GM12878 (cell line): Measurements from ENCODE around the gene RUNX3. TPM values are rescaled to one million over a fixed set of nuclear protein-coding genes. Genes with fewer than 3 reads are reported as not detected.

Experiments used
- BCL3 ChIP-seq: IDR thresholded peaks from 2 replicates; pipeline ENCODE4 v1.6.1; 2011; ENCODE audit warnings: borderline replicate concordance, low read depth, mild to moderate bottlenecking, moderate library complexity, low read length; ENCODE audit not compliant: insufficient read depth, poor library complexity, severe bottlenecking
- BMI1 ChIP-seq: fragments of 450-650 bp; IDR thresholded peaks from 2 replicates; pipeline ENCODE4 v1.6.1; 2016; ENCODE audit warnings: mild to moderate bottlenecking, moderate library complexity, borderline replicate concordance
- CBX5 ChIP-seq: sonication (generic); IDR thresholded peaks from 2 replicates; pipeline ENCODE4 v1.6.1; 2016; ENCODE audit warnings: low read depth, moderate library complexity, mild to moderate bottlenecking, inconsistent platforms
- CHD2 ChIP-seq: IDR thresholded peaks from 2 replicates; pipeline ENCODE4 v1.6.1; 2011; ENCODE audit warnings: low read depth, low read length, improper control_type of control experiment, borderline replicate concordance
- EGR1 ChIP-seq, 2 experiments: IDR thresholded peaks; 1 replicate in 1 of 2; 2 replicates in 1 of 2; pipeline ENCODE4 v1.6.1; 2011 to 2012; ENCODE audit warnings: low read depth in 2 of 2, low read length in 2 of 2, borderline replicate concordance in 1 of 2, mild to moderate bottlenecking in 1 of 2, moderate library complexity in 1 of 2
- FOXK2 ChIP-seq: fragments of 450-650 bp; IDR thresholded peaks from 2 replicates; pipeline ENCODE4 v1.6.1; 2017; ENCODE audit warnings: mild to moderate bottlenecking, moderate library complexity
- HDAC2 ChIP-seq: fragments of 200-600 bp; sonication (generic); IDR thresholded peaks from 2 replicates; pipeline ENCODE4 v1.6.1; 2017
- IKZF1 ChIP-seq: fragments of 450-650 bp; conservative IDR thresholded peaks from 2 replicates; pipeline ENCODE4 v1.6.1; 2017; ENCODE audit warnings: antibody characterized with exemption, mild to moderate bottlenecking
- JUND ChIP-seq: IDR thresholded peaks from 2 replicates; pipeline ENCODE4 v1.6.1; 2012; ENCODE audit warnings: low read depth, mild to moderate bottlenecking, low read length, improper control_type of control experiment, moderate library complexity
- MTA2 ChIP-seq: fragments of 450-650 bp; IDR thresholded peaks from 2 replicates; pipeline ENCODE4 v1.6.1; 2016; ENCODE audit warnings: low read depth, mild to moderate bottlenecking, moderate library complexity
- MTA3 ChIP-seq: IDR thresholded peaks from 2 replicates; pipeline ENCODE4 v1.6.1; 2012; ENCODE audit warnings: low read length, inconsistent platforms, borderline replicate concordance
- PRDM15 ChIP-seq: fragments of 450-650 bp; formaldehyde crosslinking; IDR thresholded peaks from 2 replicates; pipeline ENCODE4 v1.4.0; 2020; ENCODE audit warnings: mild to moderate bottlenecking, moderate library complexity
- RFX5 ChIP-seq: IDR thresholded peaks from 2 replicates; pipeline ENCODE4 v1.6.1; 2011; ENCODE audit warnings: low read depth, low read length, improper control_type of control experiment
- SREBF2 ChIP-seq: IDR thresholded peaks from 2 replicates; pipeline ENCODE4 v1.6.1; 2012; ENCODE audit warnings: mild to moderate bottlenecking, low read length
- SRF ChIP-seq, 2 experiments: IDR thresholded peaks; 2 replicates each; pipeline ENCODE4 v1.6.1; 2011; ENCODE audit warnings: low read depth in 2 of 2, low read length in 2 of 2, mild to moderate bottlenecking in 1 of 2, moderate library complexity in 1 of 2
- USF2 ChIP-seq: IDR thresholded peaks from 2 replicates; pipeline ENCODE4 v1.6.1; 2011; ENCODE audit warnings: low read depth, low read length, improper control_type of control experiment, borderline replicate concordance
- ZNF24 ChIP-seq: fragments of 450-650 bp; IDR thresholded peaks from 2 replicates; pipeline ENCODE4 v1.6.1; 2017; ENCODE audit warnings: antibody characterized with exemption, mild to moderate bottlenecking
- polyA plus RNA-seq, 11 experiments: library from polyadenylated mRNA; depleted of rRNA in 4 of 11; unstranded in 6 of 11; stranded (reverse) in 5 of 11; fragments of >200 nt; fragmentation: Nextera tagmentation in 4 of 11; fragmentation: Illumina TruSeq in 1 of 11; extraction: Ambion mirVana in 4 of 11; extraction: Trizol in 1 of 11; gene quantifications; 1 replicate in 1 of 11; 2 replicates in 10 of 11; pipeline versions ENCODE4 v1.2.1 to v1.2.3, GENCODE V29; 2011 to 2016; ENCODE audit warnings: inconsistent platforms in 2 of 11, missing spikeins in 2 of 11, low read depth in 1 of 11
- total RNA-seq, 4 experiments: library from RNA; depleted of rRNA in 3 of 4; stranded (reverse); fragments of >200 nt in 3 of 4; fragmentation: Illumina TruSeq in 1 of 4; extraction: Trizol in 1 of 4; gene quantifications; 2 replicates each; pipeline versions ENCODE4 v1.2.1 to v1.2.3, GENCODE V29; 2013 to 2021
- TF ChIP-seq, protein P1 (sequence below): fragments of 450-650 bp; IDR thresholded peaks from 2 replicates; pipeline ENCODE4 v1.6.1; 2017; ENCODE audit warnings: low read depth, mild to moderate bottlenecking, moderate library complexity
- TF ChIP-seq, protein P2 (sequence below): IDR thresholded peaks from 2 replicates; pipeline ENCODE4 v1.6.1; 2012; ENCODE audit warnings: low read depth, low read length, improper control_type of control experiment
- TF ChIP-seq, protein P3 (sequence below): IDR thresholded peaks from 2 replicates; pipeline ENCODE4 v1.6.1; 2012; ENCODE audit warnings: low read depth, low read length, improper control_type of control experiment

RUNX3 gene
- total and polyA plus RNA-seq, 10 of the 15 experiments (the other 5 are each of a cell fraction or from before 2014, with no cell fraction given): 19.0 to 151 (median 31.4) TPM

DNA sequence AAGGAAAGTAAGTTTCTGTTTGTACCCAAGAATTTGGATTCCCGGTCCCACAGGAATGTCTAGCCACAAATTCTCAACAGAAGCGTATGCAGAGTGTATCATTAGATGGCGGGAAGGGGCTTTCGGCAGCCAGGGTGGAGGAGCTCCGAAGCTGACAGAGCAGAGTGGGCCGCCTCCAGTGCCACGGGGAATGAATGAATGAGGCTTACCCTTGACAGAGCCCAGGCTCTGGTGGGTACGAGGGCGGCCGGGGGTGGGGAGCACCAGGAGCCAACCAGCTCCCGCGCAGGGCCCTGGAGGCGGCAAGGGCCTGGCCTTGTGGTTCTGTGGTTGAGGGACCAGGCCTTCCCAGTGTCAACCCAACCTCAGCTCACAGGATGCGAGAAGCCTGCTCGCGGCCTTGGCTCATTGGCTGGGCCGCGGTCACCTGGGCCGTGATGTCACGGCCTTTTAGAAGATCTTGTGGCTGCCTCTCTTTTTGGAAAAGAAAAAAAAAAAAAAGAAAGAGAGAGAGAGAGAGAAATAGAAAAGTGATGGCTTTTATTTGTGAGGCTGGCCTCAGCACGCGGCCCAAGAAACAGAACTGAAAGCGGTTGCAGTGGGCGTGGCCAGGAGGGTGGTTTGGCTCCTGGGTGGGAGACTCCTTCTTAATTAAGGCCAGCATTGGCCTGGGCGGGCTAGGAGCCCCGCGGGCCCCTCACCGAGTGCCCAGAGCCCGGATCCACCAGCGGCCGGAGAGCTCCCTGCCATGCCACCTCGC, 34.9 kb upstream of the RUNX3 start (continued):
- TF ChIP-seq PRDM15 (CRISPR knock-in tag) (no peak), ZNF24 (peak; percentile 99), SREBF2 (no peak), MTA3 (no peak), EGR1 (IDR thresholded peaks at IDR 0.05; ENCODE audit: borderline replicate concordance in 1 of 2, low read depth in 2 of 2, low read length in 2 of 2) (peak in 1 of 2 experiments; percentile 78; a peak in 2 of 3 replicates), RFX5 (no peak), CBX5 (no peak), CHD2 (peak; percentile 63; the same call in 1 of the 2 replicates), FOXK2 (no peak), JUND (no peak), USF2 (peak; percentile 85), MTA2 (peak; percentile 82; the same call in 1 of the 2 replicates), HDAC2 (0 out of 2 replicates have a peak, but pooled peaks have one; percentile 69), BCL3 (peak; percentile 15), BMI1 (no peak), IKZF1 (peak; percentile 94), SRF (IDR thresholded peaks at IDR 0.05; ENCODE audit: low read depth in 2 of 2, low read length in 2 of 2) (0 out of 4 replicates have a peak, but pooled peaks of 1 of the 2 experiments have one; percentile 3)
- TF ChIP-seq, protein P1, sequence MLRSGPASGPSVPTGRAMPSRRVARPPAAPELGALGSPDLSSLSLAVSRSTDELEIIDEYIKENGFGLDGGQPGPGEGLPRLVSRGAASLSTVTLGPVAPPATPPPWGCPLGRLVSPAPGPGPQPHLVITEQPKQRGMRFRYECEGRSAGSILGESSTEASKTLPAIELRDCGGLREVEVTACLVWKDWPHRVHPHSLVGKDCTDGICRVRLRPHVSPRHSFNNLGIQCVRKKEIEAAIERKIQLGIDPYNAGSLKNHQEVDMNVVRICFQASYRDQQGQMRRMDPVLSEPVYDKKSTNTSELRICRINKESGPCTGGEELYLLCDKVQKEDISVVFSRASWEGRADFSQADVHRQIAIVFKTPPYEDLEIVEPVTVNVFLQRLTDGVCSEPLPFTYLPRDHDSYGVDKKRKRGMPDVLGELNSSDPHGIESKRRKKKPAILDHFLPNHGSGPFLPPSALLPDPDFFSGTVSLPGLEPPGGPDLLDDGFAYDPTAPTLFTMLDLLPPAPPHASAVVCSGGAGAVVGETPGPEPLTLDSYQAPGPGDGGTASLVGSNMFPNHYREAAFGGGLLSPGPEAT: peak; percentile 87
- TF ChIP-seq, protein P2, sequence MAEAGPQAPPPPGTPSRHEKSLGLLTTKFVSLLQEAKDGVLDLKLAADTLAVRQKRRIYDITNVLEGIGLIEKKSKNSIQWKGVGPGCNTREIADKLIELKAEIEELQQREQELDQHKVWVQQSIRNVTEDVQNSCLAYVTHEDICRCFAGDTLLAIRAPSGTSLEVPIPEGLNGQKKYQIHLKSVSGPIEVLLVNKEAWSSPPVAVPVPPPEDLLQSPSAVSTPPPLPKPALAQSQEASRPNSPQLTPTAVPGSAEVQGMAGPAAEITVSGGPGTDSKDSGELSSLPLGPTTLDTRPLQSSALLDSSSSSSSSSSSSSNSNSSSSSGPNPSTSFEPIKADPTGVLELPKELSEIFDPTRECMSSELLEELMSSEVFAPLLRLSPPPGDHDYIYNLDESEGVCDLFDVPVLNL: no peak
- TF ChIP-seq, protein P3, sequence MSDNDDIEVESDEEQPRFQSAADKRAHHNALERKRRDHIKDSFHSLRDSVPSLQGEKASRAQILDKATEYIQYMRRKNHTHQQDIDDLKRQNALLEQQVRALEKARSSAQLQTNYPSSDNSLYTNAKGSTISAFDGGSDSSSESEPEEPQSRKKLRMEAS: peak; percentile 66; the same call in 1 of the 2 replicates
